Stimulated activated CD4-positive, alpha-beta T cell treated with anti-CD3 and anti-CD28 coated beads, Interleukin-12 subunit alpha, Interleukin-12 subunit beta, amount 100 ng/mL, for 4 hours (primary cell): Measurements from ENCODE around the gene SPINK4.

ENCODE experiments used
- DNase-seq: peaks from one replicate; pipeline ENCODE4 v3.0.0-alpha.2; 2020

The SPINK4 gene

GRCh38 chr9:33229359-33230114 lies 10.4 kb upstream of the SPINK4 start:
- no peak for DNase-seq

GRCh38 chr9:33230756-33231622 lies 9.0 kb upstream of the SPINK4 start:
- no peak for DNase-seq

GRCh38 chr9:33231623-33231942 lies 8.4 kb upstream of the SPINK4 start:
- DNase-seq, result no peak

- DNase-seq, result no peak
Measured at GRCh38 chr9:33232815-33233214, 7.2 kb upstream of the SPINK4 start.

- DNase-seq, result no peak
Measured at GRCh38 chr9:33233626-33234342, 6.2 kb upstream of the SPINK4 start.

- DNase-seq, result no peak
Measured at GRCh38 chr9:33234511-33235467, 5.2 kb upstream of the SPINK4 start.

GRCh38 chr9:33236571-33236970 lies 3.4 kb upstream of the SPINK4 start:
- no peak for DNase-seq

- DNase-seq, result no peak
Measured at GRCh38 chr9:33241298-33241697, 1.3 kb downstream of the SPINK4 start.

GRCh38 chr9:33242609-33243134 lies 2.7 kb downstream of the SPINK4 start:
- DNase-seq, result no peak

GRCh38 chr9:33244137-33244784 lies 4.3 kb downstream of the SPINK4 start:
- DNase-seq, result no peak

- no peak for DNase-seq
Measured at GRCh38 chr9:33245341-33245740, 5.4 kb downstream of the SPINK4 start.

GRCh38 chr9:33246269-33246860 lies 6.4 kb downstream of the SPINK4 start:
- DNase-seq, result no peak

- DNase-seq, result no peak
Measured at GRCh38 chr9:33248606-33249005, 8.6 kb downstream of the SPINK4 start.

- no peak for DNase-seq
Measured at GRCh38 chr9:33249087-33249658, 9.2 kb downstream of the SPINK4 start.

- DNase-seq, result no peak
Measured at GRCh38 chr9:33249983-33250382, 10.0 kb downstream of the SPINK4 start.

GRCh38 chr9:33250458-33250995 lies 10.6 kb downstream of the SPINK4 start:
- DNase-seq, result no peak

- DNase-seq, result no peak
Measured at GRCh38 chr9:33254211-33254610, 14.2 kb downstream of the SPINK4 start.

GRCh38 chr9:33255014-33255413 lies 15.0 kb downstream of the SPINK4 start:
- no peak for DNase-seq

GRCh38 chr9:33255471-33255870 lies 15.5 kb downstream of the SPINK4 start:
- DNase-seq, result no peak

- DNase-seq, result no peak
Measured at GRCh38 chr9:33256236-33256635, 16.3 kb downstream of the SPINK4 start.

- DNase-seq, result no peak
Measured at GRCh38 chr9:33257276-33257675, 17.3 kb downstream of the SPINK4 start.
